SK-N-SH (cell line): ENCODE results near the gene ODAM. TPM values are rescaled to one million over a fixed set of nuclear protein-coding genes. Genes with fewer than 3 reads are reported as not detected.

Experiments used
- CTCF ChIA-PET: fragments of 300-600, 350-600 bp; formaldehyde crosslinking; extraction: SDS; loops from one replicate; lab custom pipeline; 2021; lab: Yijun Ruan, JAX
- POLR2A ChIA-PET: fragments of 350-600 bp; sonication (Branson Sonifier 250); formaldehyde crosslinking; extraction: SDS; loops from one replicate; lab custom pipeline; 2020; ENCODE audit warnings: antibody characterized with exemption, inconsistent platforms; lab: Yijun Ruan, JAX
- DNase-seq: peaks from one replicate; pipeline ENCODE4 v3.0.0; 2012
- H2AFZ ChIP-seq: fragments of 200-600 bp; sonication (generic); 2 replicates; pipeline ENCODE4 v1.8.1; 2016; ENCODE audit warnings: antibody characterized with exemption, mild to moderate bottlenecking, low read depth
- H3F3A ChIP-seq: fragments of 200-600 bp; sonication (generic); replicated peaks from 2 replicates; pipeline ENCODE3; 2016; ENCODE audit warnings: antibody characterized with exemption, mild to moderate bottlenecking; ENCODE audit not compliant: insufficient read depth
- H3K27ac ChIP-seq, 2 experiments: fragments of 200-500 bp in 1 of 2; fragments of 200-600 bp in 1 of 2; sonication (Bioruptor generic) in 1 of 2; sonication (generic), shearing (Covaris generic) in 1 of 2; 2 replicates each; pipeline versions ENCODE4 v1.5.1 to v1.6.1; 2014 to 2016; ENCODE audit warnings: low read depth in 2 of 2, inconsistent platforms in 1 of 2, low read length in 1 of 2, mild to moderate bottlenecking in 1 of 2, mixed read lengths in 1 of 2
- H3K27me3 ChIP-seq: fragments of 200-600 bp; sonication (generic), shearing (Covaris generic); 2 replicates; pipeline ENCODE4 v1.6.1; 2016; ENCODE audit warnings: mixed run types; ENCODE audit not compliant: insufficient read depth
- H3K36me3 ChIP-seq, 2 experiments: fragments of 200-500 bp in 1 of 2; fragments of 200-600 bp in 1 of 2; sonication (Bioruptor generic) in 1 of 2; sonication (generic) in 1 of 2; replicated peaks in 1 of 2; 2 replicates each; pipeline versions ENCODE3 to v1.5.1; 2014 to 2016; ENCODE audit warnings: low read length in 1 of 2, mild to moderate bottlenecking in 1 of 2; ENCODE audit not compliant: insufficient read depth in 2 of 2, control insufficient read depth in 1 of 2
- H3K4me1 ChIP-seq, 2 experiments: fragments of 200-500 bp in 1 of 2; fragments of 200-600 bp in 1 of 2; sonication (Bioruptor generic) in 1 of 2; sonication (generic), shearing (Covaris generic) in 1 of 2; 2 replicates each; pipeline versions ENCODE4 v1.5.1 to v1.6.1; 2014 to 2016; ENCODE audit warnings: low read depth in 1 of 2, low read length in 1 of 2, mixed run types in 1 of 2; ENCODE audit not compliant: insufficient read depth in 2 of 2, control insufficient read depth in 1 of 2
- H3K4me2 ChIP-seq: fragments of 200-600 bp; sonication (generic), shearing (Covaris generic); 2 replicates; pipeline ENCODE4 v1.6.1; 2017; ENCODE audit warnings: mixed run types
- H3K4me3 ChIP-seq, 2 experiments: fragments of 200-500 bp in 1 of 2; fragments of 200-600 bp in 1 of 2; sonication (Bioruptor generic) in 1 of 2; sonication (generic), shearing (Covaris generic) in 1 of 2; 2 replicates each; pipeline versions ENCODE4 v1.5.1 to v1.8.1; 2014 to 2016; ENCODE audit warnings: low read depth in 2 of 2, inconsistent platforms in 1 of 2, low read length in 1 of 2, mild to moderate bottlenecking in 1 of 2, mixed read lengths in 1 of 2, moderate library complexity in 1 of 2
- H3K79me2 ChIP-seq: fragments of 200-600 bp; sonication (generic); 2 replicates; pipeline ENCODE4 v1.8.1; 2017; ENCODE audit warnings: mild to moderate bottlenecking; ENCODE audit not compliant: insufficient read depth
- H3K9ac ChIP-seq: fragments of 200-600 bp; sonication (generic); 2 replicates; pipeline ENCODE4 v1.6.1; 2017; ENCODE audit warnings: mixed run types
- H3K9me2 ChIP-seq: fragments of 200-600 bp; sonication (generic); 2 replicates; pipeline ENCODE4 v1.6.1; 2017; ENCODE audit warnings: mixed run types
- H3K9me3 ChIP-seq: fragments of 200-600 bp; sonication (generic); 2 replicates; pipeline ENCODE4 v1.6.1; 2017; ENCODE audit warnings: mixed run types, mild to moderate bottlenecking, moderate library complexity
- H4K20me1 ChIP-seq: fragments of 200-600 bp; sonication (generic); 2 replicates; pipeline ENCODE4 v1.6.1; 2017; ENCODE audit warnings: mild to moderate bottlenecking, mixed run types; ENCODE audit not compliant: insufficient read depth
- CTCF ChIP-seq: fragments of 200-600 bp; sonication (generic); IDR thresholded peaks from 2 replicates; pipeline ENCODE4 v1.6.1; 2017; ENCODE audit warnings: antibody characterized with exemption, mild to moderate bottlenecking, moderate library complexity
- FOXM1 ChIP-seq: IDR thresholded peaks from 2 replicates; pipeline ENCODE4 v1.4.0; 2012; ENCODE audit warnings: low read depth, mild to moderate bottlenecking
- GABPA ChIP-seq: IDR thresholded peaks from 2 replicates; pipeline ENCODE4 v1.4.0; 2012; ENCODE audit warnings: low read depth, mild to moderate bottlenecking
- MXI1 ChIP-seq: IDR thresholded peaks from 2 replicates; pipeline ENCODE4 v1.6.1; 2012; ENCODE audit warnings: mild to moderate bottlenecking, low read depth, low read length, improper control_type of control experiment
- RAD21 ChIP-seq: IDR thresholded peaks from 2 replicates; pipeline ENCODE4 v1.6.1; 2012; ENCODE audit warnings: mild to moderate bottlenecking, low read length
- REST ChIP-seq: IDR thresholded peaks from 2 replicates; pipeline ENCODE4 v1.6.1; 2012; ENCODE audit warnings: mild to moderate bottlenecking, low read depth, low read length, moderate library complexity
- SMC3 ChIP-seq: IDR thresholded peaks from 2 replicates; pipeline ENCODE4 v1.6.1; 2012; ENCODE audit warnings: low read depth, low read length, improper control_type of control experiment
- WGBS: methylation state at CpG from one replicate; pipeline ENCODE4 v1.1.6; 2017; ENCODE audit warnings: low lambda C conversion rate; 5-methylcytosine and 5-hydroxymethylcytosine counted together
- polyA plus RNA-seq, 3 experiments: library from polyadenylated mRNA; depleted of rRNA; stranded (reverse); fragments of >200 nt; gene quantifications; 2 replicates each; pipeline ENCODE4 v1.2.3, GENCODE V29; 2012

Gene ODAM
- polyA plus RNA-seq, 1 of the 3 experiments (the other 2 are of a cell fraction) = not detected

- no peaks in the 10 kb centered on the region for H3K9me3 ChIP-seq
- H3K27me3 ChIP-seq = peaks cover 1% of the 10 kb centered on the region; the same call in 1 of the 2 replicates
- no peaks in the 10 kb centered on the region for H3K4me1 ChIP-seq
- no peaks in the 10 kb centered on the region for H3K79me2 ChIP-seq
- TF ChIP-seq GABPA (no peak), FOXM1 (no peak), MXI1 (no peak), SMC3 (no peak)
- TF ChIP-seq, all 33 proteins: peak for 0
- H3K9ac ChIP-seq = no peak overlapping the region
- no peaks in the 10 kb centered on the region for H3K36me3 ChIP-seq
- no peak overlapping the region for H3K4me3 ChIP-seq
- ChIA-PET POLR2A (no interaction called here), CTCF (interaction anchor here (0.6 to 2.3 kb wide), 12 partner anchors 11 to 1530 kb away, joined by 3 to 15 read pairs (median 4); partner anchors contain the start of gene ODAM)
- H4K20me1 ChIP-seq = no peaks in the 10 kb centered on the region
- no peak overlapping the region for H3K4me2 ChIP-seq
- WGBS = 0% methylated on average over 2 of the region's 2 CpGs
- H2AFZ ChIP-seq = no peak overlapping the region
- H3K9me2 ChIP-seq = no peaks in the 10 kb centered on the region
- H3K27ac ChIP-seq = no peak overlapping the region
- H3F3A ChIP-seq = no peaks in the 10 kb centered on the region
- no peak for DNase-seq
Measured at GRCh38 chr4:70182517-70183167, 12.9 kb upstream of the ODAM start.

- CTCF ChIA-PET = interaction anchor here (0.6 to 2.3 kb wide), 15 partner anchors 10 to 1529 kb away, joined by 3 to 15 read pairs (median 4); partner anchors contain the start of gene ODAM
- peak; percentile 60 for TF ChIP-seq SMC3
- TF ChIP-seq CTCF = peak; percentile 94
- no peak for TF ChIP-seq REST
- peak; percentile 56 for TF ChIP-seq RAD21
- TF ChIP-seq, all 33 proteins: peak for 3
- Histone ChIP-seq H4K20me1 (no peaks in the 10 kb centered on the region), H3K27me3 (peaks cover 5% of the 10 kb centered on the region; the same call in 1 of the 2 replicates), H3K4me3 (no peak overlapping the region; a peak in 1 of 4 replicates), H2AFZ (no peak overlapping the region), H3F3A (no peaks in the 10 kb centered on the region), H3K9me2 (no peaks in the 10 kb centered on the region), H3K79me2 (no peaks in the 10 kb centered on the region), H3K27ac (no peak overlapping the region), H3K9ac (no peak overlapping the region), H3K36me3 (no peaks in the 10 kb centered on the region), H3K9me3 (no peaks in the 10 kb centered on the region), H3K4me1 (no peaks in the 10 kb centered on the region), H3K4me2 (no peak overlapping the region)
- DNase-seq = peak; percentile 3
- 9% methylated on average over 6 of the region's 6 CpGs for WGBS
- POLR2A ChIA-PET = no interaction called here
Measured at GRCh38 chr4:70183168-70183939, 12.2 kb upstream of the ODAM start.
